Measurements from ENCODE around the gene SLC35B3. TPM values are rescaled to one million over a fixed set of nuclear protein-coding genes. Genes with fewer than 3 reads are reported as not detected.

The SLC35B3 gene
- total and polyA plus RNA-seq, 9 of the 15 experiments (the other 6 are each of a cell fraction or from before 2014, with no cell fraction given): 7.6 to 19.1 (median 11.3) TPM

DNA sequence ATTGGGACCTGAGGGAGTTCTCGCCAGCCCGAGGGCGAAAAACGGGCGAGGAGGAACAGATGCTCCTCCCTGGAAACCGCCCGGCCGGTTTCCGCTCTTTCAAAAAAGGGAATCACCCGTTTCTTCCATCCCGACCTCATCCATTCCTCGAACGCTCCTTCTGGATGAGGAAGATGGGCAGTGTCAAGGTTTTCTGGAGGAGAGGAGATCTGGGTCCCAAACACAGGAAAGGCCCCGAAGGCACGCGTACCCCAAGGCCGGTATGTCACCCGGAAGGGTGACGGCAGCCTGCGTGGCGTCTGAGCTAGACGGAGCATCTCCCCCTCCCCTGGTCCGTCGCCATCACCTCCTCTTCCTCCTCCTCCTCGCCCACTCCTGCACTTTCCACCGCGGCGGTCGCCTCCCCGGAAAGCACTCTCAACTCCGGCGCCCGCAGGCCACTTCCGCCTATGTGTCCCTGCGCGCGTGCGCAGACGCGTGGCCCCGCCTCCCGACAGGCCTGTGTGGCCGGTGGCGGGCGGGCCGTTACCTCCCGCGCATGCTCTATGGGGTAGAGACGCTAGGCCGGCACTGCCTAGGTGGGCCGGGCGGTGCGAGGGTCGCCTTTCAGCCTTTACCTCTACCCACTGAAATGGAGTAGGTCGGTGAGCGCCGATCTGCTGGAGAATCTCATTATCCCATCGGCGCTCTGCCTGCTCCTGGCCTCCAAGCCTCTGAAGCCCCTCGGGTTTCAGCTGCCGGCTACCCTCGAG is at the start of gene SLC35B3 (continued):
- TF ChIP-seq, protein P1, sequence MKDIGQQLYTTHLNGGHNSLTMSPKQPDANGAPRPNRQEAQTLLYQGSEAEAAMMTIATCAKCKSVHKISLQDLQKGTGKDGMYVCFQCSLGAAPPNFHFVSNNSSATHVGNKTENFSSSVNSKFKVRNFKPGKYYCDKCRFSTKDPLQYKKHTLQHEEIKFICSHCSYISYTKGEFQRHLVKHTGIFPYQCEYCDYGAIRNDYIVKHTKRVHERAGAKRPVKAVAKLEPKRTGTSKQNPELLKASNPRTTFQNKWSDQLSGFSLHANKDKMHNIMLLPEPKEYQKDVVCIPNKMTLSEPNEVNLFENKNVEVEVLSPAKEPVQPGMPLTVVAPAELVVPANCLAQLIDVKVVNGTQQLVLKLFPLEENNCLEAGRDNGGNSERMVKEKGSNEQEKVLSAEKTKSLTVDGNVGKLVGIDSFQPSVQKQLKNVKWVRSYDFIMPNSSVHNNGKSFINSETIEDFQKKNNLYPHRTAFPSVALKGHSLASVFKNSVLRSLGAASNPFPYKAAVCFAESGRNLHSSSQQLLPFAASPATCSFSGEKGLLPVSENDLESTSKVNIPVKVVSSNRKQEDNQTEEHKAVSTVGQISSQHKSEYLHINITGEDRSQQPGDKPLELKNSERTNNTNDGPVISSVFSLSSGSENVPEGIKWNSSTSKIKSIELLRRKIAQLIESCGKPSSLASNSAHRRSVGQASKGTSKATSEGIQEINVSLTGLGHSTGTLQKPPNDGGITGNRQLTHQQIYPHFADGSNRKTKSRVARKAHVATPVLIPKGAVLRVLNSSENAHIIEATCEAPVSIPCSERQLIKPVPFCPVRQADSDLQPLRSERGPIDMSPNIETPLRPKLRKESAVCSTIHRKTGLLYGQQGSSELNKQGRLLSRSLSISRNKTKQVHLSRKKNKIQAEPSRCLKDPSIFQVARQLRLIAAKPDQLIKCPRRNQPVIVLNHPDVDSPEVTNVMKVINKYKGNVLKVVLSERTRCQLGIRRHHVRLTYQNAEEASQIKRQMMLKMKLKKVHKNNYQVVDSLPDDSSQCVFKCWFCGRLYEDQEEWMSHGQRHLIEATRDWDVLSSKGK (CRISPR knock-in tag; IDR thresholded peaks at IDR 0.05): no peak
- TF ChIP-seq KDM4B (IDR thresholded peaks at IDR 0.05; ENCODE audit: borderline replicate concordance in 2 of 2, low read depth in 1 of 2): peak in 1 of 2 experiments; percentile 63; a peak in 1 of 4 replicates
- peak; percentile 70; the same call in 1 of the 2 replicates for TF ChIP-seq NFRKB (IDR thresholded peaks at IDR 0.05; ENCODE audit: low read depth)
- peak; percentile 88 for TF ChIP-seq TAF1 (IDR thresholded peaks at IDR 0.05; ENCODE audit: control insufficient read depth, extremely low read depth, insufficient read depth, low read length, severe bottlenecking)
- TF ChIP-seq BRF1 (IDR thresholded peaks at IDR 0.05; ENCODE audit: borderline replicate concordance, extremely low read depth, insufficient read length): no peak
- 0 out of 2 replicates have a peak, but pooled peaks have one; percentile 12 for TF ChIP-seq DIDO1 (tag; IDR thresholded peaks at IDR 0.05; ENCODE audit: low read depth)
- no peak for TF ChIP-seq WHSC1 (IDR thresholded peaks at IDR 0.05; ENCODE audit: low read length)
- peak; percentile 73; the same call in 1 of the 2 replicates for TF ChIP-seq ETV5 (CRISPR knock-in tag; IDR thresholded peaks at IDR 0.05; ENCODE audit: low read depth)
- TF ChIP-seq TCFL5 (CRISPR knock-in tag; conservative IDR thresholded peaks at IDR 0.05): no peak
- peak; percentile 83 for TF ChIP-seq HMGXB4 (CRISPR knock-in tag; IDR thresholded peaks at IDR 0.05)
- peak; percentile 97 for TF ChIP-seq L3MBTL2 (IDR thresholded peaks at IDR 0.05)
- TF ChIP-seq TCF7 (IDR thresholded peaks at IDR 0.05; ENCODE audit: borderline replicate concordance): 0 out of 2 replicates have a peak, but pooled peaks have one; percentile 29
- no peak for TF ChIP-seq NCOR1 (IDR thresholded peaks at IDR 0.05)
- TF ChIP-seq POLR2AphosphoS2 (IDR thresholded peaks at IDR 0.05; ENCODE audit: low read length): peak; percentile 68; the same call in 1 of the 2 replicates
- TF ChIP-seq TRIM28 (IDR thresholded peaks at IDR 0.05): 0 out of 2 replicates have a peak, but pooled peaks have one; percentile 56
- TF ChIP-seq ZNF165 (CRISPR knock-in tag; IDR thresholded peaks at IDR 0.05; ENCODE audit: borderline replicate concordance): no peak
- peak; percentile 78 to 83 for TF ChIP-seq MAZ (CRISPR knock-in tag; conservative IDR thresholded peaks at IDR 0.05 in 1 of 2, IDR thresholded peaks at IDR 0.05 in 1 of 2)

All from K562 (cell line).